Brain microvascular endothelial cell (primary cell): ENCODE data around the gene ZNF787.

ENCODE experiments used
- DNase-seq: peaks from one replicate; pipeline ENCODE4 v3.0.0-alpha.2; 2020
- H3K27ac ChIP-seq: fragments of 250-450 bp; sonication (Bioruptor Pico); 2 replicates; pipeline ENCODE4 v1.5.1; 2020; ENCODE audit warnings: mild to moderate bottlenecking, moderate library complexity
- H3K27me3 ChIP-seq: fragments of 250-450 bp; sonication (Bioruptor Pico); replicated peaks from 2 replicates; pipeline ENCODE4 v1.5.1; 2020; ENCODE audit warnings: mild to moderate bottlenecking
- H3K36me3 ChIP-seq: fragments of 250-450 bp; sonication (Bioruptor Pico); replicated peaks from 2 replicates; pipeline ENCODE4 v1.5.1; 2020; ENCODE audit warnings: mild to moderate bottlenecking
- H3K4me3 ChIP-seq: 2 replicates; pipeline ENCODE4 v1.5.1; 2011; ENCODE audit warnings: low read depth, mild to moderate bottlenecking, control low read depth, low read length, moderate library complexity
- in situ Hi-C: cut with HindIII; loops from 2 replicates; pipeline ENCODE4 v1.10.0; 2017; ENCODE audit warnings: low sequenced_read_pairs, low pct_ligation_motif_present
- TF ChIP-seq, protein P1 (sequence below): IDR thresholded peaks from 2 replicates; pipeline ENCODE4 v1.5.1; 2011; ENCODE audit warnings: low read depth, mild to moderate bottlenecking, moderate library complexity, low read length, control low read depth, inconsistent platforms; ENCODE audit errors: missing control alignments

The ZNF787 gene

DNA sequence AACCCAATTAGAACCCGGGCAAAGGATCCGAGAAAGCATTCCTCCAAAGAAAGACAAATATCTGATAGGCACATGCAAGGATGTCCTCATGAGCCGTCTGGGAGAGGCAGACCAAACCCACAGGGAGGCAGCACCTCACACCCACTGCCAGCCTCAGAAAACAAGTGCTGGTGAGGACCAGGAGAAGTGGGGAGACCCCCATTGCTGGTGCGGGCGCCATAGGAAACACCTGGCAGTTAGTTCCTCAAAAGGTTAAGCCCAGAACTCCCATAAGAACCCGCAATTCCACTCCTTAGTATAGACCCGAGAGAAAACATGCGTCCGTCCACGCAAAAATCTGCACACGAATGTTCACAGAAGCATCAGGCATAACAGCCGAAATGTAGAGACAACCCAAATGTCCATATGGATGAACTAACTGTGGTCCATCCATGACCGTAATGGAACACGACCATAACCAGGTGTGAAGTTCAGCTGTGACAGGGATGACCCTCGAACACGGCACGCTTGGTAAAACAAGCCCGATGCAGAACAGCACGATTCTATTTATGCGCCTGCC lies 7.9 kb downstream of the ZNF787 start:
- Histone ChIP-seq H3K27me3 (no peaks in the 10 kb centered on the region), H3K4me3 (no peak overlapping the region), H3K27ac (no peak overlapping the region), H3K36me3 (peaks cover 3% of the 10 kb centered on the region)
- in situ Hi-C loops, result no loop called here
- no peak for DNase-seq
- TF ChIP-seq, protein P1, sequence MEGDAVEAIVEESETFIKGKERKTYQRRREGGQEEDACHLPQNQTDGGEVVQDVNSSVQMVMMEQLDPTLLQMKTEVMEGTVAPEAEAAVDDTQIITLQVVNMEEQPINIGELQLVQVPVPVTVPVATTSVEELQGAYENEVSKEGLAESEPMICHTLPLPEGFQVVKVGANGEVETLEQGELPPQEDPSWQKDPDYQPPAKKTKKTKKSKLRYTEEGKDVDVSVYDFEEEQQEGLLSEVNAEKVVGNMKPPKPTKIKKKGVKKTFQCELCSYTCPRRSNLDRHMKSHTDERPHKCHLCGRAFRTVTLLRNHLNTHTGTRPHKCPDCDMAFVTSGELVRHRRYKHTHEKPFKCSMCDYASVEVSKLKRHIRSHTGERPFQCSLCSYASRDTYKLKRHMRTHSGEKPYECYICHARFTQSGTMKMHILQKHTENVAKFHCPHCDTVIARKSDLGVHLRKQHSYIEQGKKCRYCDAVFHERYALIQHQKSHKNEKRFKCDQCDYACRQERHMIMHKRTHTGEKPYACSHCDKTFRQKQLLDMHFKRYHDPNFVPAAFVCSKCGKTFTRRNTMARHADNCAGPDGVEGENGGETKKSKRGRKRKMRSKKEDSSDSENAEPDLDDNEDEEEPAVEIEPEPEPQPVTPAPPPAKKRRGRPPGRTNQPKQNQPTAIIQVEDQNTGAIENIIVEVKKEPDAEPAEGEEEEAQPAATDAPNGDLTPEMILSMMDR, result no peak

DNA sequence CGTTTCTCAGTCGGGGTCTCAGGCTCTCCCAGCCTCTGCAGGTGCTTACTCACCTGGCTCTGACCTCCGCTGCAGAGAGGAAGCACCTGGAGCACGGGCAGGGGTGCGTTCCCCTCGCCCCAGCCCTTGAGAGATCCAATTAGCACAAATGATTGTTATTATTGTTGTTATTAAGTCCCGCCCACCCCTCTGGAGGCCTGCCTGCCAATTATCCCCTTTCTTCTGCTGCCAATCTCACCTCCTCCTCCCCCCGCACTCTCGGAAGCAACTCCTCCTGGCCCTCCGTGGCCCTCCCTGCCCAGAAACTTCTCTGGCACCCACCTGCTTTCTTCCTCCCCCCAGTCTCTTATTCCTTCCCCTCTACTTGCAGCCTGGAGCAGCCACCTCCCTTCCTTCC lies 8.8 kb downstream of the ZNF787 start:
- DNase-seq, result no peak
- TF ChIP-seq, protein P1, result no peak
- Histone ChIP-seq H3K36me3 (peaks cover 3% of the 10 kb centered on the region), H3K27ac (no peak overlapping the region), H3K4me3 (no peak overlapping the region), H3K27me3 (no peaks in the 10 kb centered on the region)
- in situ Hi-C loops, result no loop called here

DNA sequence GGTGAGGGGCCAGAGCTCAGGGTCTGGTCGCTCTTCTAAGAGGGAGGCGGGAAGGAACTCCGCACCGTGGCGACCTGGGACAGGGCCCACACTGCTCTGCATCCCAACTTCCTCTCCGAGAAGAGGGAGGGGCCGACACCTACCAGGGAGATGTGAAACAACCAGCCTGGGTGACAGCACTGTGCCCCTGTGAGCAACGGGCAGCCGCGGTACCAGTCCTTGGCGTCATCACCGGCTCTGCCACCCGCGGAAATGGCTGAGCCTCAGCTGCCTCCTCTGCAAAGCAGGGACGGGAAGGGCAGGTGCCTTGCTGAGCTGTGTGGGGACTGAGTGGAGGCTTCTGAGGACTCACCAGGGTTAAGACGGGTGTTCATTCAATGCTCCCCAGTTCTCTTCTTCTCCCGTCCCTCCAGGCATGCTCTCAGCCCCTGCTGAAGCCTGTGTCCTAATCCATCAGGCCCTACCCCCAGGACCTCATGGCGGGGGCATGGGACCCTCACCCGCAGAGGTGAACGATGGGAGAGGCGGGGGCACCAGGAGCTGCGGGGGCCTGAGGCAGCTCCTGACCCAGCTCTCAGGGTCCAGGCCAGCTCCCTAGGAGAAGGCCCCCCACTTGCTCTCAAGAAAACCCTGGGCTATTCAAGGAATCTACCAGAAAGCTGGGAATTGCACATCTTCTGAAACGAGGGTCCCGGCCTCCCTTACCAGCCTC lies 9.3 kb downstream of the ZNF787 start:
- Histone ChIP-seq H3K27me3 (no peaks in the 10 kb centered on the region), H3K36me3 (peaks cover 3% of the 10 kb centered on the region), H3K27ac (no peak overlapping the region), H3K4me3 (no peak overlapping the region)
- in situ Hi-C loops, result no loop called here
- TF ChIP-seq, protein P1, result no peak
- no peak for DNase-seq

DNA sequence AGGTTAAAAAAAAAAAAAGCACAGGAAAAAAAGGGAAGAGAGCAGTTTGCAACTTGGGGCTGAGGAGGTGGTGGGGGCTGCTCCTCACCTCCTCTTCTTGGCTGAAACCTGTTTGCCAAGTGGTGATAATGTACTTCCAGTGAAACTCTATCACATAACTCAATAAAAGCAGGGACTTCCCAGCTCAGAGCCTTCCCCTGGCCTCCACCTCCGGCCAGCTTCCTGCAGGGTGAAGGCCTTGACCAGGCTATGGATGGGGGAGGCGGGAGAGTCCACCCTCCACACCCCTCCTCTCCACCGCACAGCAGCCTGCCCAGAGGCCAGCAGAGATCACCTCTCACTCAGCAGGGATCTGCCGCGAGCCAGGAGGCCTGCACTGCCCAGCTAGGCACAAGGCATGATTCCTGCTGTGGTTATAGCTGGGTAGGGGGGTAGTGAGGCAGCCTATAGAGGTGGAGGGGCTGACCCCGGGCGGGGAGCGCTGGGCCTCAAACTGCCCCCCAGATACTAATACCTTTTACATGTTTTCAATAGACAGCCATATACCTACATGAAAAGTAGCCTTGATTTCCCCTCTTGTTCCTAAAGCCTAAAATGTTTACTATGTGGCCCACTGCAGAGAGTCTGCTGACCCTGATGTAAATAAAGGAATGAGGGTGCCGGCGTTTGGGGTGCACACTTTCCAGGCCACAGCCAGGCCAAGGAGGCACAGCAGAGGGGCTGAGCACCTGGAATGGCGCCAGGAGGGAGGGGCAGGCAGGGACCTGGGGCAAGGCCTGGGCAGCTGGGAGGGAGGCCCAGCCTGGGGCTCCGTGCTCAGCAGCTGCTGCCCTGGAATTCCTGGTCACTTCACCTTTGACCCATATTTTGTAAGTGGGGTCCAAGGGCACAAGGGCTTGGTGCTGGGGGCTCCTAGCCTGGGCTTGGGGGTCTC lies 10.3 kb downstream of the ZNF787 start:
- Histone ChIP-seq H3K4me3 (no peak overlapping the region), H3K27ac (no peak overlapping the region), H3K36me3 (peaks cover 3% of the 10 kb centered on the region), H3K27me3 (no peaks in the 10 kb centered on the region)
- peak; percentile 7 for DNase-seq
- TF ChIP-seq, protein P1, result no peak
- in situ Hi-C loops, result no loop called here

DNA sequence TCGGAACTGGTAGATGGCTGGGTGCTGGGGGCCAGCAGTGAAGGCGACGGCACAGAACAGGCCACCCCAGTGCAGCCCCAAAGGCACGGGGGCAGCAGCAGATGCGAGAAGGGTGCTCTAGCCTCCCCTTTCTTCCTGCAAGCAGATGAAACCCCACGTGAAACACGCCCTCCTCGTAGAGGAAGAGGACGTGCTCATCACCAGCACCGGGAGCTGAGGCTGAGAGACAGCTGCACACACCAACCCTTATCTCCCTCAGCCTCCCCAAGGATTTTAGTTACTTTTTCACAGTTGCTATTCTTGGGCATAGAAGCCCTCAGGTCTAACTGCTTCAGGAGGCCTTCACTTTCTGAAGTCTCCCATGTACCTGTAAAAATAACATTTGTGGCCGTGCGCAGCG lies 11.9 kb downstream of the ZNF787 start:
- DNase-seq, result no peak
- H3K36me3 ChIP-seq, result no peaks in the 10 kb centered on the region
- in situ Hi-C loops, result no loop called here
- no peak overlapping the region for H3K4me3 ChIP-seq
- no peaks in the 10 kb centered on the region for H3K27me3 ChIP-seq
- no peak overlapping the region for H3K27ac ChIP-seq
- TF ChIP-seq, protein P1, result no peak
